Measurements from ENCODE around the gene FAM171A1.

Gene FAM171A1

DNA sequence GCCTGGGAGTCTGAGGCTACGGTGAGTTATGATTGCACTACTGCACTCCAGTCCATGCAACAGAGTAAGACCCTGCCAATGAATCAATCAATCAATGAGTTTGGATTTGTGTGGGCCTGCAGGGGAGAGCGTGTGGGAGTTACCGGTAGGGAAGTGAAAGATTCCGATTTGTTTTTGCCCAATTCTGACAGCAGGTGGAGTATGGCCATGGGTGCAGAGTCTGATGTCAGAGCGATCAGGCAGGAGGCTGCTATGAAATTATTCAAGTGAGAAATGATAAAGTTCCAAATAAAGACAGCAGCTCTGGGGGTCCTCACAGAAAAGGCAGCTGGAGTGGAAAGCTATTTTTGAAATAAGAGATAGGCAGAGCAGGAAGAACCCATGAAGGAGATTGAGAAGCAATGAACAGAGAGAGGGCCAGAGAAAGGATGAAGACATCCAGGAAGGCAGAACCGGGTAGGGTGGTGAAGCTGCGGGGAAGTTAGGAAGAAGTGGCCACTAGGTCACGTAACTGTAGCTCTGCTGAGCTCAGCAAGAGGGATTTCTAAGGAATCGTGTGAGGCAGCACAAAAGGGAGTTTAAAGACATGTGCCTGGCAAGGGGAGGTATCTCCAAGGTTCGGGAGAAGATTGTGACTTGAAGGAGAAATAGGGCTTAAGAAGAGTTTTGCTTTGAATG is 108.9 kb downstream of the FAM171A1 start:
- DNase-seq (ENCODE audit: extremely low read depth, low read depth), result no peak
- TF ChIP-seq, protein P1, sequence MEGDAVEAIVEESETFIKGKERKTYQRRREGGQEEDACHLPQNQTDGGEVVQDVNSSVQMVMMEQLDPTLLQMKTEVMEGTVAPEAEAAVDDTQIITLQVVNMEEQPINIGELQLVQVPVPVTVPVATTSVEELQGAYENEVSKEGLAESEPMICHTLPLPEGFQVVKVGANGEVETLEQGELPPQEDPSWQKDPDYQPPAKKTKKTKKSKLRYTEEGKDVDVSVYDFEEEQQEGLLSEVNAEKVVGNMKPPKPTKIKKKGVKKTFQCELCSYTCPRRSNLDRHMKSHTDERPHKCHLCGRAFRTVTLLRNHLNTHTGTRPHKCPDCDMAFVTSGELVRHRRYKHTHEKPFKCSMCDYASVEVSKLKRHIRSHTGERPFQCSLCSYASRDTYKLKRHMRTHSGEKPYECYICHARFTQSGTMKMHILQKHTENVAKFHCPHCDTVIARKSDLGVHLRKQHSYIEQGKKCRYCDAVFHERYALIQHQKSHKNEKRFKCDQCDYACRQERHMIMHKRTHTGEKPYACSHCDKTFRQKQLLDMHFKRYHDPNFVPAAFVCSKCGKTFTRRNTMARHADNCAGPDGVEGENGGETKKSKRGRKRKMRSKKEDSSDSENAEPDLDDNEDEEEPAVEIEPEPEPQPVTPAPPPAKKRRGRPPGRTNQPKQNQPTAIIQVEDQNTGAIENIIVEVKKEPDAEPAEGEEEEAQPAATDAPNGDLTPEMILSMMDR (IDR thresholded peaks at IDR 0.05; ENCODE audit: low read depth, low read length, missing control alignments), result peak; percentile 27

DNA sequence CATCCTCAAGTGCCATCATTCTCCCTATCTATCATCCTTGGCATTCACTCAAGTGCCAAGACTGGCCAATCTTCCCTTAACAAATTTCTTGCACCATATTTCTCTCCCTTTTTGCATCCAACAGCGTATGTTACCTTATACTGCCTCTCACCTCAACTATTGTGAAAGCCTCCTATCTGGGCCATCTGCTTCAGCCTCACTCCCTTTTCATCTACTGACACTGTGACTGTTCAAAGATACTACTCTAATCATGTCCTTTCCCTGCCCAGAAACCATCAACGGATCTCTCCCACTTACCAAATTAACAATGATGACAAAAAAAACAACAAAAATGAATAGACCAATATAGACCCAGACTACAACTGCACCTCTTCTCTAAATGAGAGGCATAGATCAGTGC is 112.0 kb downstream of the FAM171A1 start:
- TF ChIP-seq, protein P1 (IDR thresholded peaks at IDR 0.05; ENCODE audit: low read depth, low read length, missing control alignments), result no peak
- no peak overlapping the region for H3K4me3 ChIP-seq (replicated peaks; ENCODE audit: low read depth, low read length)
- no peak for DNase-seq (ENCODE audit: extremely low read depth, low read depth)

More for the DNA sequence above, 108.9 kb downstream of the FAM171A1 start:
- no peak overlapping the region for H3K4me3 ChIP-seq (replicated peaks; ENCODE audit: low read depth, low read length)

DNA sequence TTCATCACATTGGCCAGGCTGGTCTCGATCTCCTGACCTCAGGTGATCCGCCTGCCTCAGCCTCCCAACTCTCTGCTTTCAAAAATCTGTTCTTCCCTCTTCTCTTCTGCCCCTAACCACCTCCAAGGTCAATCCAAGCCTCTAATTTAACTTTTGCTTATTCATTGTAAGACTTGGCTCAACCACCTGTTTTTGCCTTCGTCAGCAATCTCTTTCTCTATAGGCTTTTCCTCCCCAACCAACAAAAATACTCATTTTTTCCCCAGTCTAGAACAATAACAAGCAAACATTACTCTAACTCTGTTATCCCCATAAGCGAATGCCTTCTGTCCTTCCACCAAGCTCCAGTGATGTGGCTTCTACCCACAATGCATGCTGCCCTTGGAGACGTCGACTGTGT is 112.8 kb downstream of the FAM171A1 start:
- no peak overlapping the region for H3K4me3 ChIP-seq (replicated peaks; ENCODE audit: low read depth, low read length)
- TF ChIP-seq, protein P1 (IDR thresholded peaks at IDR 0.05; ENCODE audit: low read depth, low read length, missing control alignments), result no peak
- no peak for DNase-seq (ENCODE audit: extremely low read depth, low read depth)

DNA sequence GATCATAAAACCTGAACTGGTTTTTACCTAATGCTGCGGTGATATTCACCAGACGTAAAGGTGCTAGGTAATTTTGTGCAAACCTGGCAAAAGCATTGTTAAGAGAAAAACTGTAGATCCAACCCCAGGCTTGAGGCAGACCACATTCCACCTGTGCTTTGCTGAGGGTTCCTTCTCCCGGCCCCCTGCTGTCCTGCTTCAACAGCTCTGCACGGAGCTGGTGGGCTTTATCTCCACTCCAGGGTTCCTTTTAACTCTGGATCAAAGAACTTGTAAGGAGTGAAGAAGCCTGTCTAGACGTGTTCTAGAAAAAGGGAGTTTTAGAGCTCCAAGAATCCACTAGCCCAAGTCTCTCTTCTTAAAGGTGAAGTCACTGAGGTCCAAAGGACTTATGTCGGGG is 115.1 kb downstream of the FAM171A1 start:
- H3K4me3 ChIP-seq (replicated peaks; ENCODE audit: low read depth, low read length), result no peak overlapping the region
- DNase-seq (ENCODE audit: extremely low read depth, low read depth), result no peak
- TF ChIP-seq, protein P1 (IDR thresholded peaks at IDR 0.05; ENCODE audit: low read depth, low read length, missing control alignments), result no peak

DNA sequence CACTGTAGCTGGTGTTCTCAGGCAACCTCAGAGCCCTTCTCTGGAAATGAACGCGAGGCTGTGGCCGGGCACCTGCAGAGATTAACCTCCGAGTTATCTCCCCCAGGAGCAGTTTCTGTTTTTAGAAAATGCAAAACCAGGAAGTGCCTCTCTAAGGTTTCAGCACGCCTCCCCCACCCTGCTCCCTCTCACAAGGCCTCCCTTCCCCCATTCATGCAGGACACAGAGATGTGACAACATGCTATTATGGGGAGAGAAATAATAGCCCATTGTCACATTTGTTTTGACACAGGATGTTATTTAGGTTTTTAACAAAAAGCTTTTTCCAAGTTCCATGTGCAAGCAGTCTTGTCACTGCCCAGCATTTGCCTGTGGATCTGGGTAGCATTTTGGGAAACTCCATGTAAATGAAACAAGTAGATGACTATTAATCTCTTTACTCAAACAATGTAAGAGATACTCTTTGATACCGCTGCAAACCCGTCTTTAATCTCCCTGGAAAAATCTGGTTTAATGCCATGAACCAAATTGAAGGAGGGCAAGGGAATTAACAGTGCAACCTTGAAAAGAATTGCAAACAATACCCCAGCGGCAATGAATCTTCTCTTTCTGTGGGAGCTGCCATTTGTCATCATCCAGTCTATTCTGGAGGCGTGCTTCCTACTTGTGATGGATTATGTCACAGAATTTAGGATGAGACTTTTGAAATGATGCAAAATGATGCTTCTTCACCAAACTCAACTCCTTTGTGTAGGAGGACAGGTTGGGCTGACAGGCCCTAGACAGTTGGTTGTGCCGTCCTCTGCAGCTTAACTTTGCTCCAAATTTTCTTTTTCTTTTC is 116.1 kb downstream of the FAM171A1 start:
- TF ChIP-seq, protein P1 (IDR thresholded peaks at IDR 0.05; ENCODE audit: low read depth, low read length, missing control alignments), result no peak
- H3K4me3 ChIP-seq (replicated peaks; ENCODE audit: low read depth, low read length), result no peak overlapping the region
- DNase-seq (ENCODE audit: extremely low read depth, low read depth), result no peak

DNA sequence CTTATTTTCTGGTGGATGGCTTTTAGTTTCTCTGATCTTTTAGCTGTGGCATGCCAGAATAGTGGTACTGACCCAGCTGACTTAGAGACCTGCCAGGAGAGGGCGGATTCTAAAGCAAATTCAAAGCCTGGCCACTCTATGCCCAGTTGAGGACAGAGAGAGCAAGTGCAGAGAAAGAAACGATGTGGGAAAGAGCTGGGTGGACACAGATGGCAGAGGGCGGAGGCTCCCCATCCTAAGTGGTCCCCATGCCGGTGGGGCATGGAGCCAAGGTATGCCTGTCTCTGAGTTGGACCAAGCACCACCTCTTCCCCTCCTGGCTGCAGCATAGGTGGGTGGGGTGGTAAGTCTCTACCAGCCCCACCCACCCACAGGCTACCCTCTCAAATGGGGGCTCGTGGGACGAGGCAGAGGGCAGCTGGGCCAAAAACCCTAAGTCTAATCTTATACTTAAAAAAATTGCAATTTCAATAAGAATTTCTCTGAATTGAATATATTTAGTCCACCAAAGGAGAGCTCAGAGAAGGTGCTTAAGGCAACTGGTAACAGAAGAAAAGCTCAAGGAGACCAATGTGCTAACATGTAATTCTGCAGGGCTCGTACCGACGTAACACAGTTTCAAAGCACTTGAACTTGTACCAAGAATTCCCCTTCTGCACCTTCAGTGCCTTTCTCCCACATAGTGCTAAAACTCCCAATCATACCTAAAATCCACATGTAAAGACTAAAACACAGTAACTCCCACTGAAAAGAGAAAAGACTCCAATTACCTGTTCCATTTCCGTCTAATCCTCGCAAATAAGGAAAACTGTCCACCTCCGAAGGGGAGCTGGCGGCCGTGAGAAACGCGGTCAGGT is 116.9 kb downstream of the FAM171A1 start:
- TF ChIP-seq, protein P1 (IDR thresholded peaks at IDR 0.05; ENCODE audit: low read depth, low read length, missing control alignments), result no peak
- no peak overlapping the region for H3K4me3 ChIP-seq (replicated peaks; ENCODE audit: low read depth, low read length)
- no peak for DNase-seq (ENCODE audit: extremely low read depth, low read depth)
